H7 (cell line): ENCODE results near the gene CRBN. TPM values are rescaled to one million over a fixed set of nuclear protein-coding genes. Genes with fewer than 3 reads are reported as not detected.
A peak's percentile ranks its signal among the peaks of the same experiment; 100 is the strongest.

Experiments used
- DNase-seq: peaks from one replicate; pipeline ENCODE4 v3.0.0; 2012
- H3K27me3 ChIP-seq: 2 replicates; pipeline ENCODE4 v1.6.0; 2011; ENCODE audit warnings: mild to moderate bottlenecking, low read length; ENCODE audit not compliant: control insufficient read depth, insufficient read depth
- H3K36me3 ChIP-seq: replicated peaks from 2 replicates; pipeline ENCODE4 v1.5.1; 2011; ENCODE audit warnings: low read length; ENCODE audit not compliant: control insufficient read depth, insufficient read depth
- H3K4me3 ChIP-seq: 2 replicates; pipeline ENCODE4 v1.5.1; 2011; ENCODE audit warnings: low read depth, mild to moderate bottlenecking, control low read depth, low read length, moderate library complexity; ENCODE audit not compliant: insufficient read depth
- total RNA-seq: library from RNA; depleted of rRNA; stranded (reverse); fragments of >200 nt; shearing (Covaris generic); gene quantifications from 2 replicates; pipeline ENCODE4 v1.2.3, GENCODE V29; 2014; rRNA removed

Gene CRBN
- total RNA-seq, 1 experiment from 2014 or later = 20.5 TPM

- Histone ChIP-seq H3K36me3 (no peaks in the 10 kb centered on the region), H3K4me3 (no peak within 1 kb of the TSS), H3K27me3 (no peaks in the 10 kb centered on the region)
- peak; percentile 20 for DNase-seq
These were observed 69.2 kb downstream of the CRBN start, which contains the start of gene IL5RA for GRCh38 chr3:3110299-3110630. Gene IL5RA, minus strand, starts transcription at chr3:3110374. Its CDS starts 5,390 bp downstream, at chr3:3104984.

GRCh38 chr3:3109407-3110298, 69.8 kb downstream of the CRBN start:
- no peak for DNase-seq
- Histone ChIP-seq H3K27me3 (no peaks in the 10 kb centered on the region), H3K4me3 (no peak overlapping the region), H3K36me3 (no peaks in the 10 kb centered on the region)

- Histone ChIP-seq H3K4me3 (no peak overlapping the region), H3K36me3 (no peaks in the 10 kb centered on the region), H3K27me3 (no peaks in the 10 kb centered on the region)
- no peak for DNase-seq
These were observed 71.6 kb downstream of the CRBN start for GRCh38 chr3:3107858-3108257.

- H3K36me3 ChIP-seq = no peaks in the 10 kb centered on the region
- H3K27me3 ChIP-seq = no peaks in the 10 kb centered on the region
- no peak for DNase-seq
- no peak overlapping the region for H3K4me3 ChIP-seq
These were observed 72.3 kb downstream of the CRBN start for GRCh38 chr3:3107181-3107580.

- Histone ChIP-seq H3K4me3 (no peak overlapping the region), H3K27me3 (no peaks in the 10 kb centered on the region)
- DNase-seq = no peak
These were observed 73.7 kb downstream of the CRBN start for GRCh38 chr3:3105815-3106214.

GRCh38 chr3:3105246-3105645, 74.2 kb downstream of the CRBN start:
- H3K4me3 ChIP-seq = no peak overlapping the region
- H3K27me3 ChIP-seq = no peaks in the 10 kb centered on the region
- no peaks in the 10 kb centered on the region for H3K36me3 ChIP-seq
- no peak for DNase-seq

More at GRCh38 chr3:3105815-3106214, 73.7 kb downstream of the CRBN start:
- H3K36me3 ChIP-seq = no peaks in the 10 kb centered on the region

- Histone ChIP-seq H3K36me3 (no peaks in the 10 kb centered on the region), H3K27me3 (no peaks in the 10 kb centered on the region), H3K4me3 (no peak overlapping the region)
- no peak for DNase-seq
These were observed 76.7 kb downstream of the CRBN start for GRCh38 chr3:3102751-3103150.

- DNase-seq = no peak
These were observed 77.6 kb downstream of the CRBN start for GRCh38 chr3:3101660-3102458.

More at GRCh38 chr3:3101660-3102458, 77.6 kb downstream of the CRBN start:
- Histone ChIP-seq H3K27me3 (no peaks in the 10 kb centered on the region), H3K36me3 (no peaks in the 10 kb centered on the region), H3K4me3 (no peak overlapping the region)

Other genes with a start within 250 kb of the CRBN start
- gene IL5RA, start 69.3 kb downstream of the CRBN start, total RNA-seq = not detected in 2 replicates
- gene TRNT1, start 52.8 kb downstream of the CRBN start, total RNA-seq = 14.3 and 14.7 TPM in 2 replicates